ENCODE data around the gene MERTK. TPM values are rescaled to one million over a fixed set of nuclear protein-coding genes. Genes with fewer than 3 reads are reported as not detected.

MERTK gene
- total RNA-seq, 1 experiment from 2014 or later, result 18.4 TPM

GRCh38 chr2:112061299-112061698, 162.9 kb downstream of the MERTK start:
- H3K4me1 ChIP-seq (ENCODE audit: insufficient read depth, low read length, poor library complexity, severe bottlenecking), result peaks cover 13% of the 10 kb centered on the region
- DNase-seq (ENCODE audit: low spot score), result no peak
- POLR2A ChIA-PET (ENCODE audit: low non-redundant PET), result no interaction called here

GRCh38 chr2:112061840-112062239, 163.4 kb downstream of the MERTK start:
- Histone ChIP-seq H3K27me3 (replicated peaks; ENCODE audit: insufficient read depth, low read depth, low read length, poor library complexity) (no peaks in the 10 kb centered on the region), H3K4me3 (ENCODE audit: low read depth, low read length, poor library complexity, severe bottlenecking) (no peak overlapping the region), H3K4me1 (ENCODE audit: insufficient read depth, low read length, poor library complexity, severe bottlenecking) (peaks cover 8% of the 10 kb centered on the region), H3K27ac (ENCODE audit: low read depth, low read length, poor library complexity, severe bottlenecking) (no peak overlapping the region), H3K36me3 (ENCODE audit: insufficient read depth, low read length, poor library complexity, severe bottlenecking) (peaks cover 27% of the 10 kb centered on the region), H3K9me3 (ENCODE audit: low read depth, low read length, poor library complexity, severe bottlenecking) (no peaks in the 10 kb centered on the region)
- ChIA-PET CTCF (no interaction called here), POLR2A (ENCODE audit: low non-redundant PET) (no interaction called here)
- no TSS peak for BruUV-seq (replicated peaks)
- no peak for TF ChIP-seq EZH2 (IDR thresholded peaks at IDR 0.05; ENCODE audit: borderline replicate concordance, low read depth, low read length, poor library complexity, severe bottlenecking)
- TF ChIP-seq, protein P1, sequence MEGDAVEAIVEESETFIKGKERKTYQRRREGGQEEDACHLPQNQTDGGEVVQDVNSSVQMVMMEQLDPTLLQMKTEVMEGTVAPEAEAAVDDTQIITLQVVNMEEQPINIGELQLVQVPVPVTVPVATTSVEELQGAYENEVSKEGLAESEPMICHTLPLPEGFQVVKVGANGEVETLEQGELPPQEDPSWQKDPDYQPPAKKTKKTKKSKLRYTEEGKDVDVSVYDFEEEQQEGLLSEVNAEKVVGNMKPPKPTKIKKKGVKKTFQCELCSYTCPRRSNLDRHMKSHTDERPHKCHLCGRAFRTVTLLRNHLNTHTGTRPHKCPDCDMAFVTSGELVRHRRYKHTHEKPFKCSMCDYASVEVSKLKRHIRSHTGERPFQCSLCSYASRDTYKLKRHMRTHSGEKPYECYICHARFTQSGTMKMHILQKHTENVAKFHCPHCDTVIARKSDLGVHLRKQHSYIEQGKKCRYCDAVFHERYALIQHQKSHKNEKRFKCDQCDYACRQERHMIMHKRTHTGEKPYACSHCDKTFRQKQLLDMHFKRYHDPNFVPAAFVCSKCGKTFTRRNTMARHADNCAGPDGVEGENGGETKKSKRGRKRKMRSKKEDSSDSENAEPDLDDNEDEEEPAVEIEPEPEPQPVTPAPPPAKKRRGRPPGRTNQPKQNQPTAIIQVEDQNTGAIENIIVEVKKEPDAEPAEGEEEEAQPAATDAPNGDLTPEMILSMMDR (conservative IDR thresholded peaks at IDR 0.05; ENCODE audit: low read depth, low read length), result no peak
- DNase-seq (ENCODE audit: low spot score), result no peak
- intact Hi-C loops (cut with micrococcal nuclease; ENCODE audit: unreplicated experiment), result no loop called here

More at GRCh38 chr2:112061299-112061698, 162.9 kb downstream of the MERTK start:
- no TSS peak for BruUV-seq (replicated peaks)
- intact Hi-C loops (cut with micrococcal nuclease; ENCODE audit: unreplicated experiment), result no loop called here
- CTCF ChIA-PET, result no interaction called here
- H3K36me3 ChIP-seq (ENCODE audit: insufficient read depth, low read length, poor library complexity, severe bottlenecking), result peaks cover 25% of the 10 kb centered on the region
- TF ChIP-seq EZH2 (IDR thresholded peaks at IDR 0.05; ENCODE audit: borderline replicate concordance, low read depth, low read length, poor library complexity, severe bottlenecking), result no peak
- TF ChIP-seq, protein P1 (conservative IDR thresholded peaks at IDR 0.05; ENCODE audit: low read depth, low read length), result no peak
- H3K27ac ChIP-seq (ENCODE audit: low read depth, low read length, poor library complexity, severe bottlenecking), result no peak overlapping the region
- no peaks in the 10 kb centered on the region for H3K27me3 ChIP-seq (replicated peaks; ENCODE audit: insufficient read depth, low read depth, low read length, poor library complexity)
- no peaks in the 10 kb centered on the region for H3K9me3 ChIP-seq (ENCODE audit: low read depth, low read length, poor library complexity, severe bottlenecking)
- H3K4me3 ChIP-seq (ENCODE audit: low read depth, low read length, poor library complexity, severe bottlenecking), result no peak overlapping the region

DNA sequence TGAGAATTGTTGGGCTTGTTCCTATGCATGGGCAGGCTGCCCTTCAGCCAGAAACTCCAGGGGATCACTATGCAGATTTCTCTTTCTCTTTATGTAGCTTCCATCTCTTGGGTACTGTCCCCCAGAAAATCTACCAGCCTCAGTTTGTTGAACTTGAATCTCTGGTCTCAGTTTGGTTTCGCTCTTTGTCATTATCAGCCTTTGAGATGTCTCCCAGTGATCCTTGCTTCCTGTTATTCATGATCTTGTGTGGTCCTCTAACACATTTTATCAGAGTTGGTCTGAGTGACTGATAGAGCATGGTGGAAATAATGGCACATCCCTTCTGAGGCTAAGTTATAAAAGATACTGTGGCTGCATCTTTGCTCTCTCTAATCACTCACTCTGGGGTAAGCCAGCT, 164.5 kb downstream of the MERTK start:
- no peak overlapping the region for H3K27ac ChIP-seq (ENCODE audit: low read depth, low read length, poor library complexity, severe bottlenecking)

More for the DNA sequence above, 164.5 kb downstream of the MERTK start:
- BruUV-seq (replicated peaks), result no TSS peak
- H3K27me3 ChIP-seq (replicated peaks; ENCODE audit: insufficient read depth, low read depth, low read length, poor library complexity), result no peaks in the 10 kb centered on the region
- no peak overlapping the region for H3K4me3 ChIP-seq (ENCODE audit: low read depth, low read length, poor library complexity, severe bottlenecking)
- H3K36me3 ChIP-seq (ENCODE audit: insufficient read depth, low read length, poor library complexity, severe bottlenecking), result peaks cover 36% of the 10 kb centered on the region
- H3K4me1 ChIP-seq (ENCODE audit: insufficient read depth, low read length, poor library complexity, severe bottlenecking), result no peaks in the 10 kb centered on the region
- TF ChIP-seq EZH2 (IDR thresholded peaks at IDR 0.05; ENCODE audit: borderline replicate concordance, low read depth, low read length, poor library complexity, severe bottlenecking), result no peak
- TF ChIP-seq, protein P1 (conservative IDR thresholded peaks at IDR 0.05; ENCODE audit: low read depth, low read length), result no peak
- CTCF ChIA-PET, result no interaction called here
- POLR2A ChIA-PET (ENCODE audit: low non-redundant PET), result no interaction called here
- intact Hi-C loops (cut with micrococcal nuclease; ENCODE audit: unreplicated experiment), result no loop called here
- no peak for DNase-seq (ENCODE audit: low spot score)
- H3K9me3 ChIP-seq (ENCODE audit: low read depth, low read length, poor library complexity, severe bottlenecking), result no peaks in the 10 kb centered on the region

Measured in A673 (cell line).